ENCODE measurements around the gene RANBP17.

Gene RANBP17

GRCh38 chr5:171107669-171108068 lies 245.9 kb downstream of the RANBP17 start:
- no peak for DNase-seq (ENCODE audit: low read depth)
- H3K4me3 ChIP-seq (ENCODE audit: control insufficient read depth, low read depth, low read length): no peak overlapping the region
- TF ChIP-seq, protein P1, sequence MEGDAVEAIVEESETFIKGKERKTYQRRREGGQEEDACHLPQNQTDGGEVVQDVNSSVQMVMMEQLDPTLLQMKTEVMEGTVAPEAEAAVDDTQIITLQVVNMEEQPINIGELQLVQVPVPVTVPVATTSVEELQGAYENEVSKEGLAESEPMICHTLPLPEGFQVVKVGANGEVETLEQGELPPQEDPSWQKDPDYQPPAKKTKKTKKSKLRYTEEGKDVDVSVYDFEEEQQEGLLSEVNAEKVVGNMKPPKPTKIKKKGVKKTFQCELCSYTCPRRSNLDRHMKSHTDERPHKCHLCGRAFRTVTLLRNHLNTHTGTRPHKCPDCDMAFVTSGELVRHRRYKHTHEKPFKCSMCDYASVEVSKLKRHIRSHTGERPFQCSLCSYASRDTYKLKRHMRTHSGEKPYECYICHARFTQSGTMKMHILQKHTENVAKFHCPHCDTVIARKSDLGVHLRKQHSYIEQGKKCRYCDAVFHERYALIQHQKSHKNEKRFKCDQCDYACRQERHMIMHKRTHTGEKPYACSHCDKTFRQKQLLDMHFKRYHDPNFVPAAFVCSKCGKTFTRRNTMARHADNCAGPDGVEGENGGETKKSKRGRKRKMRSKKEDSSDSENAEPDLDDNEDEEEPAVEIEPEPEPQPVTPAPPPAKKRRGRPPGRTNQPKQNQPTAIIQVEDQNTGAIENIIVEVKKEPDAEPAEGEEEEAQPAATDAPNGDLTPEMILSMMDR (IDR thresholded peaks at IDR 0.05; ENCODE audit: control insufficient read depth, insufficient read depth, low read depth, low read length, missing control alignments): no peak

DNA sequence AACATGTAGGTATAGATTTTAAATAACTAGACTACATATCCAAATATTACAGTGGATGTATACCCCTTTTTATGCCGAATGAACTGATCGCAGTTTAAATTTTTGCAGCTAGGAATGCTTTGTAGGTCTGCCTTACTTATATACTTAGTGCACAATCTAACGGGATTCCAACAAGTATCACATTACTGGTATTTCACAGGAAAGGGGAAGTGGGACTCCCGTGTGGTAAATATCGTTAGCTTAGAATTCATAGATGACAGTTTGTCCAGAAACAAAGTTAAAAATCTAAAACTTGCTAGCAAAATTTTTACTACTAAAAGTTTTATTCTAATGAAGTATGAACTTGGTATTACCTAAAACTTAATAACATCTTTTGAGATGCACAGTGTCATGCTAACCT lies 253.7 kb downstream of the RANBP17 start:
- TF ChIP-seq, protein P1 (IDR thresholded peaks at IDR 0.05; ENCODE audit: control insufficient read depth, insufficient read depth, low read depth, low read length, missing control alignments): no peak
- no peak for DNase-seq (ENCODE audit: low read depth)
- H3K4me3 ChIP-seq (ENCODE audit: control insufficient read depth, low read depth, low read length): no peak overlapping the region

DNA sequence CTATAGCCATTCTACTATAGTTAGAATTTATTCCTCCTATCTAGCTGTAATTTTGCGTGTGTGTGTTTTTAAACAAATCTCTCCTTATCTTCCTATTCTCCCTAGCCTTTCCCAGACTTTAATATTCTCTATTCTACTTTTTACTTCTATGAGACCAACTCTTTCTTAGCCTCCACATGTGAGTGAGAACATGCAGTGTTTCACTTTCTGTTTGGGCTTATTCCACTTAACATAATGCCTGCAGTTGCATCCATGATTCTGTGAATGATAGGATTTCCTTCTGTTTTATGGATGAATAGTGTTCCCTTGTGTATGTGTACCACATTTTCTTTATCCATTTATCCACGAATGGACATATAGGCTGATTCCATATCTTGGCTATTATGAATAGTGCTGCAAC lies 254.9 kb downstream of the RANBP17 start:
- no peak for DNase-seq (ENCODE audit: low read depth)
- TF ChIP-seq, protein P1 (IDR thresholded peaks at IDR 0.05; ENCODE audit: control insufficient read depth, insufficient read depth, low read depth, low read length, missing control alignments): no peak
- H3K4me3 ChIP-seq (ENCODE audit: control insufficient read depth, low read depth, low read length): no peak overlapping the region

DNA sequence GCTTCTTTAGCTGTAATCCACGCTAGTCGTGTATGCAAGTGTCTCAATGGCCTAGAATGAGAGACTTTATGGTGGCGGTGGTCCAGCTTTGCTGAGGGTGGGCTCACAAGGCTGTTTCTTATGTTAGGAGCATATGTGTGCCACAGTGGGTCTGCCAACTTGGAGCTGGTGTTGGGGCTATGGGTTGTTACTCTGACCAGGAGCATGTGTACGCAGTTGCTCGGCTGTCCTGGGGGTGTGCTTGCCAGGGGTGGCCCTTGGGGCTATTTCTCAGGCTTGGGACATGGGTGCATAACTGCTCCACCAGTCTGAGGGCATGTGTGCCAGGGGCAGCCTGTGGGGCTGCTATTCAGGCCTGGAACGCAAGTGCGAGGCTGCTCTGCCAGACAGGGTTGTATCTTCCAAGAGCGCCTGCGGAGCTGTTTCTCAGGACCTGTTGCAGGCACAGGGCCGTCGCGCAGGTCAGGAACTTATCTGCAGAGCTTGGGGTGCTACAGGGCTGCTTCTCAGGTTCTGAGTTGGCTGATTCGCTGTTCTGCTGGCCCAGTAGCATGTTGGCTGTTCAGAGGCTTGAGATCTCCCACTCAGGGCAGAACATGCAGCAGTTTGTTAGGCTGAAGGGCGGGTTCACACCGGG lies 259.3 kb downstream of the RANBP17 start:
- DNase-seq (ENCODE audit: low read depth): no peak
- TF ChIP-seq, protein P1 (IDR thresholded peaks at IDR 0.05; ENCODE audit: control insufficient read depth, insufficient read depth, low read depth, low read length, missing control alignments): no peak
- no peak overlapping the region for H3K4me3 ChIP-seq (ENCODE audit: control insufficient read depth, low read depth, low read length)

DNA sequence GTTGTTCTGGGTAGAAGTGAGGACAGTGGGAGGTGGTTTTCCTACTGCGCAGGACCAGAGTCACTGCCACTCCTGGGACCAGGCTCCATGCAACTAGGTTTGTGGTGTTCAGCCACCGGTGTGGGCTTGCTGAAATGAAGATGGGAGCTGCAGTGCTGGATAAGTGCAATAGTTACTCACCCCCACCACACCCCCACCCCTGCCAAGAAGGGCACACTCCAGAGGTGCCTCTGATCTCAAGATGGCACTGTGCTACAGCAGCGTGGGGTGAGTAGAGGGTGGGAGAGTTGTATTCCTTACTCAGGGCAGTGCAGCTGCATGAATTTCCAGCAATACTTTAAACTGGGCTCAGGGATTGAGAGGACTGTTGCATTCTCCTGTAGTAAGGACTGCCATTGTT lies 259.8 kb downstream of the RANBP17 start:
- DNase-seq (ENCODE audit: low read depth): no peak
- no peak overlapping the region for H3K4me3 ChIP-seq (ENCODE audit: control insufficient read depth, low read depth, low read length)
- TF ChIP-seq, protein P1 (IDR thresholded peaks at IDR 0.05; ENCODE audit: control insufficient read depth, insufficient read depth, low read depth, low read length, missing control alignments): no peak

DNA sequence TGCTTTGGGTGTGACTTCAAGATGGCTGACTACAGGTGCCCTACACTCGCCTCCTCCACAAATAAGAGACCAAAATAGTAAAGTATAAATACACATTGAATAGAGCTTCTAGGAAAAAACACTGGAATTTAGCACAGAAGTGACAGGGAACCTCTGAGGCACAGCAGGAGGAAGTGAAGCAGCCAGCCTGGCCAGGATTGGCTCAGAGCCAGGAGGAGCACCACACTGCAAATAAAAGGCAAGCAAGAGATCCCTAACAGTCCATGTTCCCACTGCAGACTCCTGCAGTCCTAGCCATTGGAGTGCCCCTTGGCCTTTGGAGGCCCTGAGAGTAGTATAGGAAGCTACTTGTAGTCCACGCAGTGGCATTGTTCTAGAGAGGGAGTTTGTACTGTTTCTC lies 260.6 kb downstream of the RANBP17 start:
- no peak overlapping the region for H3K4me3 ChIP-seq (ENCODE audit: control insufficient read depth, low read depth, low read length)
- TF ChIP-seq, protein P1 (IDR thresholded peaks at IDR 0.05; ENCODE audit: control insufficient read depth, insufficient read depth, low read depth, low read length, missing control alignments): no peak
- DNase-seq (ENCODE audit: low read depth): no peak
